Measurements from ENCODE around the gene INPP4B.
A peak's percentile ranks its signal among the peaks of the same experiment; 100 is the strongest.

Gene INPP4B

DNA sequence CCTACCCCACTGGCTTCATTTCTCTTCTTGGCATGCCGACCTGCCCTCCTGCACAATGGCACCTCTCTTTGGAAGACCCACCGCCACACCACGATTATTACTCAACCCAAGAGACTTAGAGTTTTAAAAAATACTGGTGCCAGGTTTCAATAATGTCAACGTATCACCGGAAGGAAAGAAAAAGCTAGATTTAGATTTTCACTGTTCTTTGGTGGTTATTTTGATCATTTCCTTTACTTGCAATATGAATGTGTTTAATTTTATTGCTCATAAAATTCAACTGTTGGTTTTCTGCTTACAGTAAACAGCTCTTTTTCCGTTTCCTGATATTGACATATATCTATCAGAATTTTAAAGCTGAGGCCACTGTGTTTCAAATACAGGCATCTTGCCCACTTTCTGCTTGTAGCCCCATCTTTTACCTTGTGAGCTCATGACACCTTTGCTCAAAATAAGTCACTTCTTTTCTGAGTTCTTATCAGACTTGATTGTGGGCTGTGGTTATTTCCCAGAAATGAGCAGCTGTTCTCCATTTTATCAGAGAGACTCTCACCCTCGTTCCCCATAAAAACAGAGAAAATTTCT lies 439.1 kb downstream of the INPP4B start:
- Histone ChIP-seq H3K79me2 (ENCODE audit: insufficient read depth, low read length) (peaks cover 26% of the 10 kb centered on the region), H3K4me1 (ENCODE audit: insufficient read depth, low read length) (peaks cover 53% of the 10 kb centered on the region), H3K27me3 (ENCODE audit: insufficient read depth, low read length, poor library complexity) (no peaks in the 10 kb centered on the region), H4K20me1 (ENCODE audit: insufficient read depth, low read length) (no peaks in the 10 kb centered on the region), H3K4me3 (ENCODE audit: low read depth in 1 of 2, low read length in 2 of 2) (peak overlapping the region in 1 of 2 experiments; percentile 76; a peak in 2 of 4 replicates), H3K4me2 (ENCODE audit: insufficient read depth, low read length) (peak overlapping the region; percentile 65), H3K9me3 (ENCODE audit: insufficient read depth, low read length, severe bottlenecking) (no peaks in the 10 kb centered on the region), H3K36me3 (ENCODE audit: insufficient read depth, low read length) (peaks cover 5% of the 10 kb centered on the region; the same call in 1 of the 2 replicates), H3K27ac (ENCODE audit: low read length) (peak overlapping the region; percentile 99), H3K9ac (ENCODE audit: low read depth, low read length) (peak overlapping the region; percentile 62), H2AFZ (ENCODE audit: low read depth, low read length) (peak overlapping the region; percentile 65)
- TF ChIP-seq CTCF (IDR thresholded peaks at IDR 0.05; ENCODE audit: borderline replicate concordance, extremely low read depth, low read length, poor library complexity, severe bottlenecking): no peak
- TF ChIP-seq EZH2 (IDR thresholded peaks at IDR 0.05; ENCODE audit: borderline replicate concordance, low read depth, low read length, severe bottlenecking): no peak
- ATAC-seq (ENCODE audit: insufficient read depth, low read depth): peak; percentile 27; the same call in 2 of the 3 replicates
- DNase-seq: peak; percentile 29

DNA sequence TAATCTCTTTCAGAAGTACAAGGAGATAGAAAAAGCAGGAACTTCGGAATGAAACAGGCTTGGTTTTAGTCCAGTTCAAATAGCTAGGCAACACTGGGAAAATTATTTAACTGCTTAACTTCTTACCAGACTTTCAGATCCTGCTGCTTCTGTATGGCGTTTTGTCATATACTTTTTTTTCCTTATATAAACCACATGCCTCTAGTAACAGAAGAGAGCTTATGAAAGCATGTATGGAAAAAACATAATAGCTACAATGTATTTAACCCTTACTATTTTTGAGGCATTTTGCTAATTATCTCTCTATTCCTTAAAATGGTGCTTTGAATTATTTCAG lies 439.6 kb downstream of the INPP4B start:
- DNase-seq (no peak), ATAC-seq (ENCODE audit: insufficient read depth, low read depth) (no peak)
- no peaks in the 10 kb centered on the region for H3K9me3 ChIP-seq (ENCODE audit: insufficient read depth, low read length, severe bottlenecking)
- TF ChIP-seq EZH2 (IDR thresholded peaks at IDR 0.05; ENCODE audit: borderline replicate concordance, low read depth, low read length, severe bottlenecking): no peak
- TF ChIP-seq CTCF (IDR thresholded peaks at IDR 0.05; ENCODE audit: borderline replicate concordance, extremely low read depth, low read length, poor library complexity, severe bottlenecking): no peak
- peaks cover 7% of the 10 kb centered on the region; the same call in 1 of the 2 replicates for H3K36me3 ChIP-seq (ENCODE audit: insufficient read depth, low read length)
- H3K27me3 ChIP-seq (ENCODE audit: insufficient read depth, low read length, poor library complexity): no peaks in the 10 kb centered on the region
- H3K79me2 ChIP-seq (ENCODE audit: insufficient read depth, low read length): peaks cover 31% of the 10 kb centered on the region
- peak overlapping the region; percentile 62 for H3K9ac ChIP-seq (ENCODE audit: low read depth, low read length)
- H3K4me2 ChIP-seq (ENCODE audit: insufficient read depth, low read length): peak overlapping the region; percentile 65
- no peaks in the 10 kb centered on the region for H4K20me1 ChIP-seq (ENCODE audit: insufficient read depth, low read length)
- peak overlapping the region; percentile 99 for H3K27ac ChIP-seq (ENCODE audit: low read length)
- peak overlapping the region in 1 of 2 experiments; percentile 76; a peak in 2 of 4 replicates for H3K4me3 ChIP-seq (ENCODE audit: low read depth in 1 of 2, low read length in 2 of 2)
- 0 out of 2 replicates have a peak overlapping the region, but pooled peaks have one; percentile 36 for H2AFZ ChIP-seq (ENCODE audit: low read depth, low read length)
- peaks cover 58% of the 10 kb centered on the region for H3K4me1 ChIP-seq (ENCODE audit: insufficient read depth, low read length)

DNA sequence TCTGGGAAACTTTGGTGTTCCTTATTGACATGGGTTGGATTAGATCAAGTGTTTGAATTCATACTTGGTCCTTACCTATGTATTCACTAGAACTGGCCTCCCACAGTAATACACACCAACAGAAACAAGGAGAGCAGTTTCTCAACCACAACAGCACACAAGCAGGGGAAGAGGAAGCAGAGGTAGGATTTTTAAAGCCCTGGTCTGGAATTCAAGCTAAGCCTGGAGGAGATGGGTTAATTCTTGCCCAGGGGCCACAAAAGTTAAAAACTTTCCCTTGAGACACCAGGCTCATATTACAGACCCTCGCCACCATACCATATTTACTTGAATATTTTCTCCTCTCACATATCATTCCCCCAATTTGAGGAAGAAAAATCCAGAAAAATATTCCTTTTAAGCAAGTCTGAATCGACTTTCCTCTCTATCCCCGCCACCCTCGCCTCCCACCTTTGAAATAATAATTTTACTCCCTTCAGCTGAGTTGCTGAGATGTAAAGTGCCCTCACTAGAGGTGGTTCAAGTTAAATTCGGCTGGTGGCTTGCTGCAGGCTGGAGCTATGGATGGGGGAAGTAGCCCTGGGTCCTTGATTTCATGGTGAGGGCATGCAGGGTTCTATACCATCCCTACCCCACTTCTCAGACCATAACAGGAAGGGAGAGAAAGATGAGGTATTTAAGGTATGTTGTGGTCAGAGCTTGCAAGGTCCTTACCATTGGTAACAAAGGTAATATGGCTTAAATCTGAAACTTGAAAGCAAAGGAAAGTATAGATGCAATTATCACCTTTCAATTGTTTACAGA lies 440.2 kb downstream of the INPP4B start:
- ATAC-seq (ENCODE audit: insufficient read depth, low read depth): peak; percentile 55
- DNase-seq: peak; percentile 21
- Histone ChIP-seq H3K79me2 (ENCODE audit: insufficient read depth, low read length) (peaks cover 37% of the 10 kb centered on the region), H3K9me3 (ENCODE audit: insufficient read depth, low read length, severe bottlenecking) (no peaks in the 10 kb centered on the region), H3K27ac (ENCODE audit: low read length) (peak overlapping the region; percentile 99), H3K4me3 (ENCODE audit: low read depth in 1 of 2, low read length in 2 of 2) (peak overlapping the region; percentile 40 to 76; a peak in 3 of 4 replicates), H3K9ac (ENCODE audit: low read depth, low read length) (peak overlapping the region; percentile 62), H3K36me3 (ENCODE audit: insufficient read depth, low read length) (peaks cover 9% of the 10 kb centered on the region; the same call in 1 of the 2 replicates), H2AFZ (ENCODE audit: low read depth, low read length) (peak overlapping the region; percentile 82), H3K4me1 (ENCODE audit: insufficient read depth, low read length) (peaks cover 64% of the 10 kb centered on the region), H3K4me2 (ENCODE audit: insufficient read depth, low read length) (peak overlapping the region; percentile 65), H4K20me1 (ENCODE audit: insufficient read depth, low read length) (no peaks in the 10 kb centered on the region), H3K27me3 (ENCODE audit: insufficient read depth, low read length, poor library complexity) (no peaks in the 10 kb centered on the region)
- TF ChIP-seq CTCF (IDR thresholded peaks at IDR 0.05; ENCODE audit: borderline replicate concordance, extremely low read depth, low read length, poor library complexity, severe bottlenecking): no peak
- TF ChIP-seq EZH2 (IDR thresholded peaks at IDR 0.05; ENCODE audit: borderline replicate concordance, low read depth, low read length, severe bottlenecking): no peak

Data from DND-41 (cell line).